Stimulated activated CD8-positive, alpha-beta memory T cell treated with anti-CD3 and anti-CD28 coated beads, Interleukin-15, amount 100 ng/mL, for 1 hour (primary cell): ENCODE data around the gene SMPD1.

ENCODE experiments used
- DNase-seq: peaks from one replicate; pipeline ENCODE4 v3.0.0-alpha.2; 2020; ENCODE audit warnings: low read depth

The SMPD1 gene

DNA sequence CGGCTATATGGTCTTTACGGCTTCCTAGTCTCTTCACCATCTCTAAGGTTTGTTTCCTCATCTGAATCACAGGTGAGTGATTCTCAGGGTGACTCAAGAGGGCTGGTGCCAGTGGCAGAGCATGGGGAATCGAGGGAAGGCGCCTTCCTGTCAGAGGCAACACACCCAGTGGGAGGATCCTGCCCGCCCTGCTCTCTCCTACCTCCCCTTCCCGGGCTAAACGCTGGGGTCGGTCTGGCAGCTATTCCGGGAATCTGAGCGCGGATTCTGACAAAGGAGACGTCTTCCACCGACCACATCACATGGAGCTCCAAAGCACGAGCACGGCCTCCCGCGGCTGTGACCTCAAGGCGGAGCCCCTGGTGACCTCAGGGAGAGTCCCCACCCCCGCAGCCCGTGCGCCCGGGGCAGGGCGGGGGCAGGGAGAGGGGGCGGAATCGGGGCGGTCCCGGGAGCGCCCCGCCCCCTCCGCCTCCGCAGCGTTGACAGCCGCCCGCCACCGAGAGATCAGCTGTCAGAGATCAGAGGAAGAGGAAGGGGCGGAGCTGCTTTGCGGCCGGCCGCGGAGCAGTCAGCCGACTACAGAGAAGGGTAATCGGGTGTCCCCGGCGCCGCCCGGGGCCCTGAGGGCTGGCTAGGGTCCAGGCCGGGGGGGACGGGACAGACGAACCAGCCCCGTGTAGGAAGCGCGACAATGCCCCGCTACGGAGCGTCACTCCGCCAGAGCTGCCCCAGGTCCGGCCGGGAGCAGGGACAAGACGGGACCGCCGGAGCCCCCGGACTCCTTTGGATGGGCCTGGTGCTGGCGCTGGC lies at the start of gene SMPD1:
Gene SMPD1, plus strand, starts transcription at position 570 of the 813 bp plus-strand sequence. Its CDS starts 125 bp downstream, at position 695.
- peak; percentile 89 for DNase-seq

DNA sequence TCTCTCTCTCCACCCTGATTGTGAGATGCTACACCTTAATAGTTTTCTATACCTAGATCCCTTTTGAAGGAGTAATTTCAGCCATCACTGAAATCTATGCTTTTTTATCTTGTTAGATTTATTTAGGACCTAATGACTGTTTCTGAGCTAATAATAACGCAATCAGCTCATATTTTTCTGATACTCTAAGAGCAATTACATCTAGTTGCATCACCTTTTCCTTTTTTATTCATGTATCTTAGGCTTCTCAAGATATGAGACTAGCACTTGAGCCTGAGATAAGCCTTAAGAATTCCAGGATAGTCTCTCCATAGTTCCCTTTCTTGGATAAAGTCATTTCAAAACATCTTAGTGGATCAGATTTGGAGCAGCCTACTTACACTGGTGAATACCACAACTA lies 44.9 kb upstream of the SMPD1 start:
- no peak for DNase-seq

DNA sequence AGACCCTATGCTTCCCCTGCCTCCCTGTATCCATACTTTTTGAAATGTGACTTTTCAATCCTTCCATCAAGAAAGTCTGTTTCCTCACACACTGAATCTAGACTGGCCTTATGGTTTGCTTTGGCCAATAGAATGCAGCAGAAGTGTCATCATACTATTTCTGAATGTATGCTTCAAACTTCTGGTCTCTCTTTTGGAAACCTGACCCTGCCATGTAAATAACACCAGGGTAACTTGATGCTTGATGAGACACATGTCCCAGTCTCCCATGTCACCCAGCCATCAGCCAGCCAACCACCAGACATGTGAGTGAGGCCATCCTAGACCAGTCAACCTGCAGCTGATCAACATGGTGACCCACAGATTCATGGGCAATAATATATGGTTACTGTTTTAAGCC lies 40.2 kb upstream of the SMPD1 start:
- DNase-seq = no peak

DNA sequence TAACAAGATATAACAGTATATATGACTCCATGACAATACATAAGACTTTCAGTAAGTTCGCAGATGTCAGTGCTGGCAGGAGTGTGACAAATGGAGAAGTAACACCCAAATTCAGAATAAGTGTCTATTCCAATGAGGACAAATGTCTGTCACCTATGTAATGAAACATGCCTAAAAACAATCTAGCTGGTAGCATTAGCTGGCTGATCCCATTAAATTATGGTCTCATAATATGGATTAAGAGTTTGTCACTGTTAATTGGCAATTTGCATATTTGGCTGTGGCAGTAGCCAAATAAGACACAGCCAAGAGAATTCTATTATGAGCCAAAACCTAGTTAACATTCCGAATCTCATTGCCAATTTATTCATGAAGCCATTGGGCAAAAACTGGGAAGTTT lies 39.8 kb upstream of the SMPD1 start:
- DNase-seq = no peak

DNA sequence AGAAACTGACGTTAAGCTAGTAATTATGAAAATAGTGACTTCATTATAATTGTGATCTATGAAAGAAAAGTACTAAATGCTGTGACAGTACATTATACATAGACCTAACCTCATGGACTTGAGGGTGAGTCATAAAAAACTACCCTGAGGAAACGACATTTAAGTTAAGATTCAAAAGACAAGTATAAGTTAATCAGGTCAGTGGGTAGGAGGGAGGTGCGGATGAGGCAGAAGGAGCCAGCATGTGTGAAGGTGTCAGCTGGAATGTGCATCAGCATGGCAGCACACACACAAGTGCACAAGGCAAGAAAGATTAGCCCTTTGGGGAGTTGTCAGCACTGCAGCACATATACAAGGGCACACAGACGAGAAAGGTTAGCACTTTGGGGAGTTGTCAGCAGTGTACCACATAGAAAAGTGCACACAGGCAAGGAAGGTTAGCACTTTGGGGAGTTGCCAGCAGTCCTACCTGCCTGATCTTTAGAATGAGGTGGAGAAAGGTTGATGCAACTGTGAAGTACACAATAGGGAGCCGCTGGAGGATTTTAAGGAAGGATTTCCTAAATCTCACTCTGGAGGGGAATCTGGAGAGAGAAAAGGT lies 38.4 kb upstream of the SMPD1 start:
- DNase-seq = no peak

DNA sequence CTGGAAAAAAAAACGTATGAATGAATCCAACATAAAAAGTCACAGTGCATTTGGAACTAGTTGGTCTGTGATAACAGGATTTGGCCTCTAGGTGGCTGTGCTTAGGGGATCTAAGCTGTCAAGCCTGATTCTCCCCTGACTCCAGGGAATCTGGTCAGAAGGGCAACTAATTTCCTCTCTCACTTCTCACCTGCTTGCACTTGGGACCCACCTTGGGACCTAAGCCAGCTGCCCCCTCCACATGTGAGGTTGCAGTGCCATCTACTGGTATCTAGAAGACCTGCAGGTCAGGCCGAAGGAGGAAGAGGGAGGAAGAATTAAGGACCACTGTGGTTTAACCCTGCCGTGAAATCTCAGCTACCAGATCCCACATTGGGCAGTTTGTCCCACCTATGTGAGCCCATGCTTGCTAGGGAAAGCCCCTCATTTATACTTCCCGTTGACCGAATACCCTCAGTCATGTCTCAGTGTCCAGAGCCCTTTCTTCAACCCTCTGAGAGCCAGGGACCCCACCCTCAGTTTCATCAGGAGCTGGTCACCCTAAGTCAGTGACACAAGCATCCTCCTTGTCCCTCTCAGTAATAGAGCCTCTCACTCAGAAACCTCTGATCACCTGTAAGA lies 36.8 kb upstream of the SMPD1 start:
- DNase-seq = peak; percentile 24

DNA sequence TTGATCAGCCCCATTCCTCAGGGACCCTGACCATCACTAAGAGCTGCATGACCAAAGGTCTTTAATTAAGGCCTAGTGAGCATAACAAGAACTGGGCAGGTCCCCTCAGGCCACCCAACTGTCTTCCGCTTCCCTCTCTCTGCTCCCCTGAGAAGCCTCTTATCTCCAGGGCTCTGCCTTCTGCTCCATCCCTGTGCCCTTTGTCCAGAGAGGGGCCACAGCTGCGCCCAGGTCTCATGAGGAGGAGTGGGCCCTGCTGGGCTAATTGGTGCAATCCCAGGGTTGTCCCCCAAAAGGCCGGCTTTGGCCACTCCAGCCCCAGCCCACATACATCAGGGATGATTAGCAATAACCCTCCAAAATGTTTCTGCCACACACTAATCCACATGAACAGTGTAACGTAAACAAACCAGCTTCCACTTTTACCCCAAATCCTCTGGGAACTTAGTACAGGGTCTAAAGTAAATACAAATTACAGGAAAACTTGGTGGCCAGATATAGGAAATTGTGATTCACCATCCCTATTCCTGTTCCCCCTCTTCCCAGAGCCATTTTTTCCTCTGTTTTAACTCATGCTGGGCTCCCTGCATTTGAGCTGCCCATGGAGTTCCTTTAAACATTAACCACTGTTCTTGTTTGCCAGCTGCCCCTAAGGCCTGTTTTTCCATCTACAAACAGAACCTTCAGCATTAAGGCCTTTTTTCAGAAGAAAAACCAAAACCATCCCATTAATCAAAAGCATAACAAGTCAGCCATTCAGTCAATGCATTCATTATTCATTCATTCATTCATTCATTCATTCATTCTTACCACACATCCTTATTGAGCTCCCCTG lies 35.4 kb upstream of the SMPD1 start:
- DNase-seq = no peak

DNA sequence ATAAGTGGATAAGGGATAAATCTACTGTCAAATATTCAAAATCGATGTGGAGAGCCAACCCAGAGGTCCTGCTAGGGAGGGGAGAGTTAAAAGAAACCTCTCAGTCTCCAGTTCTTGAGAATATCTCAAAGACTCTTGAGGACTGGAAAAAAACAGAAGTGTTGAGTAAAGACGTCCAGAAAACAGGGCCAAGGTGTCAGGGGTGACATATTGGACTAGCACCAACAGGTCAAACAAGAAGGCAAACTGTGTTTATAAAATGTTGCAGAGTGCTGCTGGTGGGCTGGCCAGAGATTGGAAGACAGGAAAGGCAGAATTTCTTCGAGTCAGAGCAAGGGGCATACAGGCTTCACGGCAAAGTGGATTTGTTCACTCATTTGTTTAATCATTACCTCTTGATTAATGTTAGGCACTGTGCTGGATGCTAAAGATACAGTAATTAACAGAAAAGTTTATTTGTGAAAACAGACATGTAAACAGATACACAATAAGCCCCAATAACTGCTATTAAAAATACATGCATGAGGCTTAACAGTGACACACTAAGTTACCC lies 33.7 kb upstream of the SMPD1 start:
- no peak for DNase-seq

DNA sequence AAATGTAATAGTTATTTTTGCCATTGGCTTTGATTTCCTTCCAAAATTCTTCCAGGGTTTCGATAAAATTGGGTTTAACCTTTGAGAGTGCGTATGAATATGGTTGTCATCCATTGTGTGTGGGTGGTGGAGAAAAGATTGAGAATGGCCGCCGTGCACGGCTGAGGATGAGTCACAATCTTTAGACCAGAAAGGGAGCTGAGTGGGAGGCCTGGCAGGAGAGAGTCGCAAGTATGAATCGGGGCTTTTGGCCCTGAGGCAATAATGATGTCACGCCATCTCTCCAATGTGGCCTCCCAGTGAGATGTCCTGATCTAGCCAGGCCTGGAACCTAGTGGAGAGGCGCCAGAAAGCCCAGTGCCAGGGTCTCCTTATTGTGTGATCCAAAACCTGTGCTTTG lies 33.1 kb upstream of the SMPD1 start:
- DNase-seq = no peak

DNA sequence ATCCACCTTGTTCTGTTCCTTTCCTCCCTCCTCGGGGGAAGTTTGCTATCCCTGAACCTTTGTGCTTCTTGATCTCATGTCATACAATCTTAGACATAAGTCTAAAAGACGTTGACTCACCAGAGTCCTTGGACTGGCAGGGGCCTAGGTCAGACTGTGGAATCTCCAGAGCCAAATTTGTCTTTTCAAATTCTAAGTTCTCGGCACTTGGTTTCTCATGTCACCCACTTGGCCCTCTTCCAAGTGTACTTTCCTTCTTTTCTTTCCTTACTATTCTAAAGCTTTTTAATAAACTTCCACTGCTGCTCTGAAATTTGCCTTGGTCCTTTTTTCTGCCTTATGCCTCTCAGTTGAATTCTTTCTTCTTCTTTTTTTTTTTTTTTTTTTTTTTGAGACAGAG lies 30.1 kb upstream of the SMPD1 start:
- DNase-seq = no peak

DNA sequence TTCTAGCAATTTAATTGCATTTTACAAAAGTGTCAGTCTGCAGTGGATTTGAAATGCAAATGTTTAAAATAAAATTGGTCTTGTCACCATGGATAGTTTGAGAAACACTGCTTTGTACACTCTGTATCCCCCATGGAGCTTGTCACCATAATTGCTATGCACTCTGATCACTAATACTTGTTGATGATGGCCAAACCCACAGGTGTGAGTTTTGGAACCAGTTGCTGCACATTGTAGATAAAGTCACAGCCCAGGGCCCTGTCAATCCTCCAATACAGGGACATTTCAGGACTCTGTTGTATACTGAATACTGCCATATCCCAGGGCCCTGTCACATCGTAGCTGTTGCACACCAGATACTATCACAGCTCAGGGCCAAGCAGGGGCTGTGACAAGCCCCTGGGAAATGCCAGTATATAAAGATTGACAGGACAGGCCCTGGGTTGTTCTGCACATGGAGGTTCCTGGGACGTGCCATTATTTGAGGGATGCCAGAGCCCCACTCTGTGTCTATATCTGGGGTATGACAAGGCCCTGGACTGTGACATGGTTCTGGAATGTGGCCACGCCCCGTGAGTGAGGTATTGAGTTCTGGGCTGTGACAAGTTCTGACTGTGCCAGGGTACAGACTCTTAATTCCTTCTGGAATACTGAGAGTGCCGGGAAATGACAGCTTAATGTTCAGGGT lies 27.9 kb upstream of the SMPD1 start:
- DNase-seq = no peak

DNA sequence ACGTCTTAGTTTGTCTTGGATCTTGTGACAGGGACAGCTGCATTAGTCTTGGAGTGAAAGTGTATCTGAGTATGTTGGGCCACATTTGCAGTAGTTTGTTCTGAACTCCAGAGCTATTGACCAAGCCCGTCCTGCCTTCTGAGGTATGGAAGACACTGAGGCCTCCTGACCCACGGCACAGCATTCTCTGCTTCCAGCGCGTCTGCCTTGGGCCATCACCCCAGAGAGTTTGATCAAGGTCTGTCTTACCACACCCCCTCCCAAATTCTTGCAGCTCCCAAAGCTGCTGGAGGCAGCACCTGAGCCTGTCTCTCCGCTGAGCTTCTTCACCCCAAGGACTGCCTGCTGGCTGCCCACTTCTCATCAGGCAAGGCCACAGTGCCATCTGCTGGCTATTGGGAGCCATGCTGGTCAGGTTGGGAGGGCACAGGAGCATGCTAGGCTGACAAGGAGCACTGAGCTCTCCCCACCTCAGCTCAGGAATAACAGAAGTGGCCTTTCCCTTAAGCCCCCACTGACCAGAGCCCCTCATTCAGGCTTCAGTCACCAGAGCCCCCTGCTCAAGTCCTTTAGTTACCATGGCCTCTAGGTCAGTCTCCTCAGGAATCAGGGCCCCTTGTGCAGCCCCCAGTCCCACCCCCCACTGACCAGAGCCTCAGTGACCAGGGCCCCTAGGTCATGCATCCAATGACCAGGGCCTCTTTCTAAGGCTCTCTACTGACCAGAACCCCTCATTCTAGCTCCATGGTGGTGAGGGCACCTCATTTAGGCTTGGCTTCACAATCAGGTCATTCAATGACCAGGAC lies 27.2 kb upstream of the SMPD1 start:
- peak; percentile 38 for DNase-seq

DNA sequence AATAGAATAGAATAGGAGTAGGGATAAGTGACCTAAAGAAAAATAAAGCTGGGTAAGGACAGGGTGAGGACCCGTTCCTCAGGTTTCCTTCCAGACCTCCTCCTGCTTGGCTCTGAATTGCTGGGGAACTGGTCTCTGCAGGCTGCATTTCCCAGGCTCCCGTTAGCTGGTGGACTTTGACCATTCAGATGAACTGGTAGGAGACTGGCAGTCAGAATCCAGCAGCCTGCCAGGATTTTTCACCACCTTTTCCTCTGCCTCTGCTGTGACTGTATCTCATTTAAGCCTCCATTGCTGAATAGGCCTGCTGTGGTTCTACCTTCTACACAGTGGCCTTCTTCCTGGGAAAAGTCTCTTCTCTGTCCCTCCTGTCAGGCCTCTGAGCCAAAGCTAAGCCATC lies 24.6 kb upstream of the SMPD1 start:
- no peak for DNase-seq

DNA sequence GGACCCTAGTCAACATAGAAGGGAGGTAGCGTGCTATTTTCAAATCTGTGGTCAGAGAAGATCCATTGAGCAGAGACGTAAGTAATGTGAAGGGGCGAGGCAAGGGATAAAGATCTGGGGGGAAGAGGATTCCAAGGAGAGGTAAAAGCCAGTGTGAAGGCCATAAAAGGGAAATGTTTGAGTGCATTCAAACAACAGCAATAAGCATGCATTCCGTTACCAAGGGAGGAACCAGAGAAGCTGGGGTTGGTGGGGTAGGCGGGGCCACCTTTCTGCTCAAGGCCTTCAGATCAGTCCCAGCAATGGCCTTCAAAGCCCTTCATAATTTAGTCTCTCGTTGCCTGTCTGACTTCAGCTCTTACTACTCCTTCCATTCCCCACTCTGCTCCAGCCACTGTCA lies 18.4 kb upstream of the SMPD1 start:
- no peak for DNase-seq

DNA sequence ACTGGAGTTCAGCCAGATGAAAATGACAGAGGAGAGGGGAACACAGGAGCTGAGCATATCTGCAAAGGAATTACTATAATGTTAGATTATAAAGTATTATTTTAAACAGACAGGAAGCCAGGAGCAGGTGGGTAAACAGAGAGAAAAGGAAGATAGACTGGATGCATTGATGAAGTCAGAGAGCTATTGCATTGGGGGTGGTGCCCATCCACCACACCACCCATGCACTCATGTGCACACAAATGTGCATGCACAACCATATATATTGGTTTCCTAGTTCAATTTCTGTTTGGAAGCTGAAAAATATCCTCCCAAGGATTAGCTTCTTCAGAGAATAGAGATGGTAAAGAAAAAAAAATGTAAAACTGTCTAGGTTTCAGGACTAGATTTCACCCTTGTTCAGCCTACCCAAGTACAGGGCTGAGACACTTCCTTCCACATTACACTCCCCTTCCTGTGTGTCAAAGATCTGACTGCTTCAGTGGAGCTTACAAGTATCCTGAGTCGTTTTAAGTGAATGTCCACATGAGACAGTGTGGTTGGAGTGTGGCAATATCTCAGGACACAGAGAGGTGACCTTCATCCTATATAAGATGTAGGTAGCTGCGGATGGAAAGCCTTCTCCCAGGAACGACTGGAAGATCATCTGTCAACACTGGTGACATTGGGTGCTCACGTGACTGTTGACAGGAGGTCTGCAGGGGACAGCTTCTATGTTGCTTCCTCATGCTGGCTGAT lies 12.2 kb upstream of the SMPD1 start:
- no peak for DNase-seq

DNA sequence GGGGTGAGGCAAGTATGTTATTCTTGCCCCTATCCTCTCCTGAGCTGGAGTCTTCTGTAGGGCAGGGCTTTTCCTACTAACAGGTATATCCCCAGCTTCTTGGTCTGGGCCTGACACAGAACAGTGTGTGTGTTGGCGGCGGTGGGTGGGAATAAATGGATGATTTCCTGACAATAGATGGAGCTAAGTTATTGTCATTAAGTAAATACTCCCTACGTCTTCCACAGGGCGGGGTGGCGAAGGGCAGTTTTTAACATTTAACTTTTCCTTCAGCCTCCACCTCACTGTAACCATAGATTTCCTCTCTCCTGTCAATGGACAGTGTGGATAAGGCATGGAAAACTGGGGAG lies 11.7 kb upstream of the SMPD1 start:
- no peak for DNase-seq

DNA sequence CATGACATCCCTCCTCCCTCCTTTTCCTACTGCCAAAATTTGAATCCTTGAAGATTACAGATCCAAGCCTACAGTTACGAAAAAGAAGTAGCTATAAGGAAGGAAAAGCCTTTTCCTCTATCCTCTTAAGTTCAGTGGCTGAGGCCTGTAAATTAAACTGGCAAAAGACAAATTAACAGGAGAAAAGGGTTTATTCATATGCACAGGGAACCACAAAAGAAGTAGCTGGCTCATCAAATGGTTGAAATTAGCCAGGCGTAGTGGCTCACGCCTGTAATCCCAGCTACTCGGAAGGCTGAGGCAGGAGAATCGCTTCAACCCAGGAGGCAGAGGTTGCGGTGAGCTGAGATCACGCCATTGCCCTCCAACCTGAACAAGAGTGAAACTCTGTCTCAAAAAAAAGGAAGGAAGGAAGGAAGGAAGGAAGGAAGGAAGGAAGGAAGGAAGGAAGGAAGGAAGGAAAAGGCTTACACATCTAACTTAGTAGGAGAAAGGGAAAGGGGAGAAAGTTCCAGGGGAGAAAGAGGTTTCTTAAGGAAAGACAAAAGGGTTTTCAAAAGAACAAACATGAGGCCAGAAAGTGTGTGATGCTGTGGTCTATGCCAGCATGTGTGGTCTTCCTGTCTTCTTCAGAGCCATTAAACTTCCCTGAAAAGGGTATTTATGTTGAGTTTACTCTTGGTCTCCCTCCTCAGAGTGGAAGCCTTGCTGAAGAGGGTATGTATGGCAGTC lies 5.1 kb upstream of the SMPD1 start:
- no peak for DNase-seq

DNA sequence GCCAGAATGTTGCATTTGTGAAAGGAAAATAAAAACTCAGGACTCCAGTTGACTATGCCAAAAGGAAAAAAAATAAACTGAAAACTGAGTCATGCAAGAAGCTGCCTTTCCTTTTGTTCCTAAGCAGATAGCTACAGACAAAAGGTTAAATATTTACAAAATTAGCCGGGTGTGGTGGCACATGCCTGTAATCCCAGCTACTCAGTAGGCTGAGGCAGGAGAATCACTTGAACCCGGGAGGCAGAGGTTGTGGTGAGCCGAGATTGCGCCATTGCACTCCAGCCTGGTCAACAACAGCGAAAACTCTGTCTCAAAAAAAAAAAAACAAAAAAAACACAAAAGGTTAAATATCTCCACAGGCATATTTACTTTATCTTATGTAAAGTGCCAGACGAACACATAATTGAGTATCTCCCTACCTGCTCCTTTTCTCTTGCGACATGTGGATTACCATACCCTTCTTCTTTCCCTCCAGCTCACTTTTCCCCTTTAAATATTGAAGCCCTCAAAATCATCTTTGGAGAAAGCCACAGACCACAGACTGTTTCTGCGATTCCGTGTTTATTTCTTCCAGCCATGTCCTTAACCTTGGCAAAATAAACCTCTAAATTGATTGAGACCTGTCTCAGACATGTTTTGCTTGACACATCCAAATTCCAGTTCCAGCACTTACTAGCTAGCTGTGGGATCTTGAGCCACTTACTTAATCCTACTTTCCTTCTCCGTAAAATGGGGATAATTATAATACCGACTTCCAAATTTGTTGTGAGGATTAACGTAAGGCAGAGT lies 2.3 kb upstream of the SMPD1 start:
- no peak for DNase-seq

DNA sequence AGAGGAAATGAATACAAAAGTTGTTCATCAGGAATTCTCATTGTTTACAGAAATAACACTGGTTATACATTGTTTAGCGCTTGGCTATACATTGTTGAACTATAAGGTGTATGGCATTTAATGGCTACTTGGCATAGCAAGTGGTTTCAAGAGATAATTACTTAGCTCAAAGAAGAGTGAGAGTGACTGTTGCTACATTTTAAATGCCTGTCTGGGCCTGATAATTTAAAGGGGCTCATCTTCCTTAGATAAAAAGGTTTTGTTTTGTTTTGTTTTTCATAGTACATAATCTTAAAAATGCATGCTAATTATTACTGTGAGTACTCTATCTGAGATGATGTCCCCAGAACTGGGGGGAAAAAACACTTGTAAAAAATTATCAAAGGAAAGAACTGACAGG lies 1.5 kb upstream of the SMPD1 start:
- DNase-seq = no peak
